Germinal center (tissue), 1 donor: Measurements from ENCODE around the gene KIAA0040.
"Not testable (repeated sequence)": the region's sequence is repeated elsewhere in the genome, so short reads cannot be mapped to it uniquely, and the experiment has no call there.

Experiments
- DNase-seq: peaks from one replicate; pipeline ENCODE4 v3.0.0; 2012; ENCODE audit warnings: mixed read lengths, low spot score

Gene KIAA0040

DNA sequence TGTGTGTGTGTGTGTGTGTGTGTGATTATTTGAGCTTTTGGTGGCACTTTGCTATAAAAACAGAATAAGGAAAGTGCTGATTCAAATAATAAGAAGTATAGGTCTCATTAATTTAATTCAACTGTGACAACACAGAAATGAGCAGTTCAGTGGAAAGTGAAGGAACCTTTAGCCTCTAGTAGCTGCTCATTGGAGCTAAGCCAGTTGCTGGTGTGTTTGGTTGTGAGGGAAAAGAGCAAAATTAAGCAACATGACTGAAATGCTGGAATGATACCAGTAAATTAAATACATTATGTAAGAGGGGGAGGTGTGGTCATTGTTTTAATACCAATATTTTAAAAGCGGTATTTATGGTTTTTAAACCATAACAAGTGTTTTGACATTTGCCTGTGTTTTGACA is 55.2 kb downstream of the KIAA0040 start:
- DNase-seq, result no peak

DNA sequence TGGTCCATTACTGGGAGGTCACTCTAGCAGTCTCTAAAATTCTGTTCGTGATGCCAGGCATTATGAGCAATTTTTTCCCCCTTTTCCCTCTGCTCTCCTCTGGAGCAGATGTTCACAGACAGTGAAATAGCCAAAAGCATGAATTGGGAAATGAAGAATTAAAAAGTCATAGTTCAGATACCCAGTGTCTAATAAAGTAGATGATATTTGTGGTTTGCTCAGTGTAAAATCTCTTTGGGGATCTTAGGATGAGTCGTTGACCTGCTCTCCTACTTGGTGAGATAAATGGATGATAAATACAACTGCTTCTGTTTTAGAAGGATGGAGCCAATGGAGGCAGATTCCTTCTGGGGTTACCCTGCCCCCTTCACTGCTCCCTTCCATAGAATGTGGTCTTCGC is 56.3 kb downstream of the KIAA0040 start:
- no peak for DNase-seq

DNA sequence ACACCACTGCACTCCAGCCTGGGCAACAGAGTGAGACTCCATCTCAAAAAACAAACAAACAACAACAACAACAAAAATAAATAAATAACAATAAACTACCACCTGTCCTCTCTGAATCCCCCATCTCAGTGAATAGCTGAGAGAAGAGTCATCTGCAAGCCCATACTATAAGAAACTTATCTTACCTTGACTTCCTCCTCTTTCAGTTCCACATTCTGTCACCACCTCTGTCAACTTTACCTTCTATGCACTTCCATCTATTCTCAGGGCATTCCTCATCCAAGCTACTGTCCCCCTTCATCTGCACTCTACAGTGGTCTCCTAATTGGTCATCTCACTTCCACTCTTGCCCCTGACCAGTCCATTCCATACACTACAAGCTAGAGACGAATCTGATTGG is 58.1 kb downstream of the KIAA0040 start:
- DNase-seq, result no peak

DNA sequence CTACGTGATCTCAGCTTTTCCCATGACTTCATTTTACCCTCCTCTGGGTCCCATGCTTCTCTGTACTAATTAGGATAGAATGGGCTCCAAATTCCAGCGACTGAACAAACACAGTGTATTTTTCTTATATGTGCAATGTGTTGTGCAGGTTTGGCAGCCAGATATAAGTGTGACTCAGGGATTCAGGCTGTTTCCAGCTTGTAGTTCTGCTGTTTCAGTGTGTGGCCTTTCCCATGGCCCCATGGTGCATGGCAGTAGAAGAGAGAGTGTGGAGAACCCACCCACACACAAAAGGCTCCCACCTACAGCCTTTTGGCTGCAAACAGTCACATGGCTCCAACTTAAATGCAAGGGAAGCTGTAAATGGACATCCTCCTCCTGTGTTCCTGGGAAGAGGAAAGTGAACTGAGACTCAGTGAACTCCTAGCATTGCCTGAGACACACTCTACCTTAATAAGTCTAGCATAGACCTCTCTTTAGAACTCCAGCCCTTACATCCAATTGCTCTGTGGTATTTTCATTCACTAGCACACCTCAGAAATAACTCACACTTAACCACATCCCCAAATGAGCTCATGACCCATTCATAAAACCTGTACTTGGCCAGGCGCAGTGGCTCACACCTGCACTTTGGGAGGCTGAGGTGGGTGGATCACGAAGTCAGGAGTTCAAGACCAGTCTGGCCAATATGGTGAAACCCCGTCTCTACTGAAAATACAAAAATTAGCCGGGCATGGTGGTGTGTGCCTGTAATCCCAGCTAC is 58.7 kb downstream of the KIAA0040 start:
- DNase-seq, result no peak

DNA sequence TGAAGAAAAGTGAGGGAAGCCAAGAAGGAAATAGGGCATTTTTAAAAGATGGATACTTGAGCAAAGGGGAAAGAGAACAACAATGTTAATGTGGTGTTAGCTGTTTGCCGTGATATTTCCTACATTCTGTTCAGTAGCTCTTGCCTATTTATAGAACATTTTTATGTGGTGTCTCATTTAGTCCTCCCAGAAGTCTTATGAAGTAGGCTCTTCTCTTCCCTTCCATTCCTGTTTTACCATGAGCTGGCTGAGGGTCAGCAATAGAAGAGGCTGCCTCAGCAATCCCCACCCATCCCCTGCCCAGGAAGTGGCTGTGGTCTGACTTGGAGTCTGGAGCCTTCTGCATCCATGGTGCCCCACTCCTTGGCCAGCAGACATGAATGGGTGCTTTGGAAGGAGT is 60.1 kb downstream of the KIAA0040 start:
- DNase-seq, result no peak

DNA sequence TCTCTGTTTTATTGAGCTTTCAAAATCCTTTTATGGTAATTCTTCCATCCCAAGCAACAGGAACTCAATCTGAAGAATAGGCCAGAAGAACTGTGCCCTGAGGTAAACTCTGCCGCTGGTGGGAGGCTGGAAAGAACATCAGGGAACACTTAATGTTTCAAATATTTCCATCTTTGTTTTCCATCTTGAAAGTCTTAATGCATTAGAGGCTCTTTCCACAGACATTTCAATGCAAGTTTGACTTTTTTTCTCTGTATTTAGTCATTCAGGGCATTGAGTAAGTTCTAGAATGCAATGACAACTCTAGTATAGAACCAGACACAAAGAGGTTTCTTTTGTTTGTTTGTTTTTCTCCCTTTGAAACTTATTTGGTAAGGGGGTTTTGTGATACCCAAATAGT is 61.5 kb downstream of the KIAA0040 start:
- DNase-seq, result no peak

DNA sequence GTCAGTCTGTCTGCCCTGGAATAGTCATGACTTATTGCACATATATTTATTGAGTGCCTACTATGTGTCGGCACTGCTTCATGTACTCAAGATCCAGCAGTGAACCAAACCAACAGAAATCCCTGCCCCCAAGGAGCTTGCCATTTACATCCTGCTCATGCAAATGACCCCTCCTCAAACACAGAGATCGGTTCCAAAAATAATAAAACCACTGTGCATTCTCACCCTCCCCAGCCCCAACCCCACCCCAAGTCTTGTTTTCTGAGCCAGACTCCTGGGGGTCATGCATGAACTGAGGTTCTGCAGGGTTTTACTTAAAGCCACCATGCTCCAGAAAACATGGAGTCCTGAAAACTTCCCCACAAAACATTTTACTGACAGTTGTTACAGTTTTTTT is 61.9 kb downstream of the KIAA0040 start:
- no peak for DNase-seq

DNA sequence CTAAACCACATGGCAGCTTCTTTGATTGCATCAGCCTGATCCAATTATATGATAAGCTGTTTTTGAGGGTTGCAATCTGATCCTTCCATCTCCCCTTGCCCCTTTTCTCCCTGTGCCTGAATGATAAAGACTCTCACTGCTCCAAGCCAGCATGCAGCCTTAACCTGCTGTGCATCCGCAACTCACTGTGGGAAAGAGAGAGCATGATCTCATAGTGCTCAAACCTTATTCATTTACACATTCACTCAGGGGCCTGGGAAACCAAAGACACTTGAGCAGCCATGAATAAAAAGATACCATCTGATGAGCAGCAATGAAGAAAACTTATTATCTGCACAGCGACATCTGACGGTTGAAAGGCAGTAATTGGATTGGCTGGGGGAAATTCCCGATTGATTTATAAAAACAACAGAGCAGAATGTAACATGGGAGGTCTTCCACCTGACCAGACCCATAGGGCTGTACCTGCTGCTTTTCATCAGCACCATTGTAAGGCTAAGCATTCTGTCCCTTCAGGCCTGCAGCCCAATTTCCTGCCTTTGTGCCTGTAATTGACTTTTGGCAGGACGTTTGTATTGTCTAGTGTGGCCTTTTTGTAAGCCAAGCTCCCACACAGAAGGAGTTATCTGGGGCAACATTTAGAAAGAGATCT is 62.5 kb downstream of the KIAA0040 start:
- DNase-seq, result peak; percentile 39

DNA sequence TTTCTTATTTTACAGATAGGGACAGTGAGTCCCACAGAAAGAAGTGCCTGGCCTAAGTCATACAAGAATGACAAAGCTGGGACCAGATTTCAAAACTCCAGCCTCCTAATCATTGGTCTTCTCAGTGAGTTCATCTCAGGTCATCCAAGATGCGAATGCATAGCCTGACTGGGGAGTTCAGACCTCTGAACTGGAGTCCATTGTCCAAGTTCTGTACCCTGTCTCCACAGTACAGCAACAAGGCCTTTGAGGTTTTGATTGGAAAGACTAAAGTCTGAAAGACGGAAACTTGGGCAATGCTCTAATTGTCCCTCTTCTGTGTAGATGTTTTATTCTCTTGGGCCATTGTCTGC is 63.0 kb downstream of the KIAA0040 start:
- DNase-seq, result no peak

DNA sequence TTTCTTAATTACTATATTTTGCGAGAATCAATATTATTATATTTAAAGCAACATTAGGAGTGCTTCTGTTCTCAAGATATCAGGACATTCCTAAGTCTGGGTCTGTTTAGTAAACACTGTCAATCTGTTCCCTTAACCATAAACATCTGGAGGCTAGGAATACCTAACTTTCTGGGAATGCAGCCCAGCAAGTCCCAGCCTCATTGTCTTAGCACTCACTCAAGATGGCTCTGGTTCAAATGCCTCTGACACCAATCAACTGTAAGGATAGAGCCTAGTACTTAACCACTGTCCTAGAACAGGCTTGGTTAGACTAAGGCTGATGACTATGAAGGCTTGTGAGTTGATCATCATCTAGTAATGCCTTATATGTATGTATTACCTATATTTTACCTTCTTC is 63.4 kb downstream of the KIAA0040 start:
- DNase-seq, result no peak

DNA sequence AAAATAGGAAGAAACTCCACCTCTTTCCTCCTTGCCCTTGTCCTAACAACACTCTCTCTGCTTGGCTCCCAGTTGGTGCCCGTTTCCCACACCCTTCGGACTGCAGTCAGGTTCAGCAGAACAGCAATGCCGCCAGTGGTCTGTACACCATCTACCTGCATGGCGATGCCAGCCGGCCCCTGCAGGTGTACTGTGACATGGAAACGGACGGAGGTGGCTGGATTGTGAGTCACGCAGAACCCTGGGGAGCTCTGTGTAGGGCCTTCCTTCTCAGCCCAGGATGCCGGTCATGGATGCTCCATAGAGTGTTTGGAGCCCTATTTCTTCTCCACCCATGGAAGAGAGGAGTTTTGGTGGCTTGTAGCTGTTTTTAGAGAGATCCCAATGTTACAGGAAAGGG is 64.1 kb downstream of the KIAA0040 start:
- DNase-seq, result no peak

DNA sequence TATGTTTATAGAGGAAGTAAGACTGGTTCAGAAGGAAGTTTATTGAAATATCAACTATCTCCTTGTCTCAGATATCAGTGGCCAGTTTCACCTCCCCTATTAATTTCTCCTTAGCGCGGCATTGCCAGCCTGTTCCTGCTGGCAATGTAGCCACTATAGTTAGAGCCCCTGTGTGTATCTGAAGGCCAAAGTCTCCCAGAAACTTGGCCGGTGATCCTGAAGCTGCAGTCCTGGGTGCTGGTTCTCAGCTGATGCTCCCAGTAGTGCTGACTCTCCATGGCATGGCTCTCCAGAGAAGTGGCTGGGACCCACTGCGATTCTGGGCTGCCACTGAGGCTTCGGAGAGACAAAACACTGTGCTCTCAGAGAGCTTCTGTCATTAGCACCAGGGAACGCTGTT is 65.0 kb downstream of the KIAA0040 start:
- no peak for DNase-seq

DNA sequence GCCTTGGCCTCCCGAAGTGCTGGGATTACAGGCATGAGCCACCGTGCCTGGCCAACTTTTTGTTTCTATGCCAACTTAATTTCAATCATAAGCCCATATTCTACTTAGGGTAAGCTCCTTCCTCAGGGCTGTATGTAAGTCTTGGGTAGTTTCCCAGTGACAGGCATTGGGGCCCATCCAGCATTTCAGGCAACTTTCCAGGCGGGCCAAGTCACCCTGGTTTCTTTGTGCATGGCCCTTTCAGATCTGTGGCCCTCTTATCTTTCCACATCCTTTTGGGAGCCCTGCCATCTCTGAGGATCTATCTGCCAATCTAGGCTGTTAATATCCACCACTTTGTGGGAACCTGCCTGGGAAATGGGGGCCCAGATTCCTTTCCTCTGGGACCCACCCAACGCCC is 66.2 kb downstream of the KIAA0040 start:
- DNase-seq, result no peak

DNA sequence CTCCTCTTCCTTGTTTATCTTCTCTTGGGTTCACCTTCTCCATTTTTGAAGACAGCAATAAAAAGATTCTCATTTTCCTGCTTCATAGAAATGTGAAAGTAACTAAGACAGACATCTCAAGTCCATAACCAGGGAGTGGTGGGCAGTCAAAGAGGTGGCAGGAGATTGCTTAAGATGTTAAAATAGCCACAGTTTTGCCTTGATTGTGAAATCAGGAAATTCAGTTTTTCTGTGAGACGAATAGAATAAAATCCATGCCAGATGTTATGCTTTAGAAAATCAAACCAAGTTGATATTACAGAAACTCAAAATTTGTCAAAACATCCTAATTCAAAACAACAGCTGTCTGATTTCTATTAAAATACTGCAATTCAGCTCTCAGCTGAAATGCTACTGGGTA is 67.7 kb downstream of the KIAA0040 start:
- no peak for DNase-seq

DNA sequence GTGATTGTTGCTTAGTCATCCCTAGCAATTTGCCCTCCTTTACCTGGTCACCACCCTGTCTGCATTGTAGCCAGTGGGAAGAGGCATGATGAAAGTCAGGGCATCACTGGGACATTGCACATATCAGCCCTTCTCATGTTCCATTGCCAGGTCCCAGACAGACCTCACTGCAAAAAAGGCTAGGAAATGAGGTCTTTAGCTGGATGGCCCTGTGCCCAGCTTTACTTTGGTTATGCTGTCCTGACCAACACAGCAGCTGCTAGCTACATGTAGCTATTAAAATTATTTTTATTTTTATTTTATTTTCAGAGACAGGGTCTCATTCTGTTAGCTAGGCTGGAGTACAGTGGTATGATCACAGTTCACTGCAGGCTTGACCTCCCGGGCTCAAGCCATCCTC is 72.1 kb downstream of the KIAA0040 start:
- no peak for DNase-seq

DNA sequence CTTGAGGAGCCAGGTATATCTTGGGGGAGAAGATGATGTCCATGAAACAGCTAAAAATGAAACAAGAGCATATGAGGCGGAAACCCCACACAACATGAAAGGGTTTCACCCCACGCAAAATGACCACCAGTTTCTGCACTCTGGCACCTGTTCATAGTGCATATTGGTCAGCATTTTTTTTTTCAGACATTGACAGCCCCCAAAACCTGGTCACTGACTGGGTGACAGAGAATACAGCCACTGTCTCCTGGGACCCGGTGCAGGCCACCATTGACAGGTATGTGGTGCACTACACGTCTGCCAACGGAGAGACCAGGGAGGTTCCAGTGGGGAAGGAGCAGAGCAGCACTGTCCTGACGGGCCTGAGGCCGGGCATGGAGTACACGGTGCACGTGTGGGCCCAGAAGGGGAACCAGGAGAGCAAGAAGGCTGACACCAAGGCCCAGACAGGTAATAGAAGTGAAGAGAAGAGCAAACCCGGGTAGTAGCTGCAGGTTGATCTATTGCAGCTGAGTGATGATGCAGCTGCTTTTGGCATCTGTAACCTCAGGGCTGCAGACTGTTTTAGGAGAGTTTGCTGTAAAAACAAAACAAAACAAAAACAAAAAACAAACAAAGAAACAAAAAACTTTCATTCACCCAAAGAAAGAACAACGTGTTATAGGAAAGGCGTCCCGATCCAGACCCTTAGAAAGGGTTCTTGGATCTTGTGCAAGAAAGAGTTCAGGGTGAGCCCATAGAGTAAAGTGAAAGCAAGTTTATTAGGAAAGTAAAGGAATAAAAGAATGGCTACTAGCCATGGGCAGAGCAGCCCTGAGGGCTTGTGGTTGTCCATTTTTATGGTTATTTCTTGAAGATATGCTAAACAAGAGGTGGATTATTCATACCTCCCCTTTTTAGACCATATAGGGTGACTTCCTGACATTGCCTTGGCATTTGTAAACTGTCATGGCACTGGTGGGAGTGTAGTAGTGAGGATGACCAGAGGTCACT is 73.9 kb downstream of the KIAA0040 start:
- no peak for DNase-seq

DNA sequence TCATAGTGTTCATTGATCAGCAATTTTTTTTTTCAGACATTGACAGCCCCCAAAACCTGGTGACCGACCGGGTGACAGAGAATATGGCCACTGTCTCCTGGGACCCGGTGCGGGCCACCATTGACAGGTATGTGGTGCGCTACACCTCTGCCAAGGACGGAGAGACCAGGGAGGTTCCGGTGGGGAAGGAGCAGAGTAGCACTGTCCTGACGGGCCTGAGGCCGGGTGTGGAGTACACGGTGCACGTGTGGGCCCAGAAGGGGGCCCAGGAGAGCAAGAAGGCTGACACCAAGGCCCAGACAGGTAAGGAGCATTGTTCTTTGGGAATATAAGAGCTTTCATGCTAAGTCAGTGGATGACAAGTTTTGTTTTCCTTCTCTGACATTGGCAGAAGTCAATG is 75.7 kb downstream of the KIAA0040 start:
- DNase-seq, result no peak

DNA sequence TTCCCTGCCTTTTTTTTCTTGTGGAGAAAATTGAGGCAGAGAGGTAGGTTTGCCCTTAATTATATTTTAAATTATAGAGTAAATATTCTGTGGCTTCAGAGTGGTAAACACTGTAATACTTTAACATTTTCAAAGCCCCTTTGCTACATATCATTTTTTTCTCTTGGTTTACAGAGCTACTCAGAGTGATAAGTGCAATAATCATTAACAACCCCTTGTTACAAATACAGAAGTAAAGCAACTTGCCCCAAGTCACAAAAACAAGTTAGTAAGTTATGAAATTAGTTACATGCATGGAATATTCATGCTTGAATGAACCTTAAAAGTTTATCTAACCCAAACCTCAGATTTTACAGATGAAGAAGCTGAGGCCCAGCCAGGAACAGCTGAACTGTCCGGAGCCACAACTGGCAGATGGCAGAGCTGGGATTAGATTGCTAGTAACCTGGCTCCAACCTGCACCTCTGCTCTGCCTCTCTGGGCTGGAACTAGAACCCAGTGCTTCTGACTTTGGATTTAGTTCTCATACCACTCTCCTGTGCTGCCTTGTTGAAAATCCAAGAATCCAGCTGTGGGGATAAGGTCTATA is 76.3 kb downstream of the KIAA0040 start:
- no peak for DNase-seq

DNA sequence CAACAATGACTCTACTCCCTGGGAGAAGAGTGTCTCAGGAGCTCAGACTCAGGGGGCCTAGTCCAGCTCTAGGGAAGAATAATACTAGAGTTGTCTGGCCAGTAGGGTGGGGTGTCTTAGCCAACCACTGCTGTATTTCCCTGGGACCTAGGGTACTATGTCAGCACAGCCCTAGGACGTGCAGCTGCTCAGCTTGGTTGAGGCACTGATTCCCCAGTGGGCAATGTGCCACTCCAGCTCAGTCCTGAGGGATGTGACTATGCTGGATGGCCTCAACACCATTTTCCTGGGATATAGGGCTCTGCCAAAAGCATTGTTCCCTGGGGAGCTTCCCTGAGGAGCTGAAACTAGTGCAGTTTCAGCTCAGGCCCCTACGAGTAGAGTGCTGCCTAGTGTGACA is 77.6 kb downstream of the KIAA0040 start:
- DNase-seq, result no peak

DNA sequence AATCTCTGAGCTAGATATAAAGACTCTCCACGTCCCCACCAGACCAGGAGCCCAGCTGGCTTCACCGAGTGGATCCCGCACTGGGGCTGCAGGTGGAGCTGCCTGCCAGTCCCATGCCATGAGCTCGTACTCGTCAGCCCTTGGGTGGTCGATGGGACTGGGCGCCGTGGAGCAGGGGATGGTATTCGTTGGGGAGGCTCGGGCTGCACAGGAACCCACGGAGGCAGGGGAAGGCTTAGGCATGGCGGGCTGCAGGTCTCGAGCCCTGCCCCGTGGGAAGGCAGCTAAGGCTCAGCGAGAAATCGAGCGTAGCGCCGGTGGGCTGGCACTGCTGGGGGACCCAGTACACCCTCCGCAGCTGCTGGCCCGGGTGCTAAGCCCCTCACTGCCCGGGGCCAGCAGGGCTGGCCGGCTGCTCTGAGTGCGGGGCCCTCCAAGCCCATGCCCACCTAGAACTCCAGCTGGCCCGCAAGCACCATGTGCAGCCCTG is 84.2 kb downstream of the KIAA0040 start:
- DNase-seq, result not testable (repeated sequence)
